ENCODE results near the gene RFX1.

The RFX1 gene

DNA sequence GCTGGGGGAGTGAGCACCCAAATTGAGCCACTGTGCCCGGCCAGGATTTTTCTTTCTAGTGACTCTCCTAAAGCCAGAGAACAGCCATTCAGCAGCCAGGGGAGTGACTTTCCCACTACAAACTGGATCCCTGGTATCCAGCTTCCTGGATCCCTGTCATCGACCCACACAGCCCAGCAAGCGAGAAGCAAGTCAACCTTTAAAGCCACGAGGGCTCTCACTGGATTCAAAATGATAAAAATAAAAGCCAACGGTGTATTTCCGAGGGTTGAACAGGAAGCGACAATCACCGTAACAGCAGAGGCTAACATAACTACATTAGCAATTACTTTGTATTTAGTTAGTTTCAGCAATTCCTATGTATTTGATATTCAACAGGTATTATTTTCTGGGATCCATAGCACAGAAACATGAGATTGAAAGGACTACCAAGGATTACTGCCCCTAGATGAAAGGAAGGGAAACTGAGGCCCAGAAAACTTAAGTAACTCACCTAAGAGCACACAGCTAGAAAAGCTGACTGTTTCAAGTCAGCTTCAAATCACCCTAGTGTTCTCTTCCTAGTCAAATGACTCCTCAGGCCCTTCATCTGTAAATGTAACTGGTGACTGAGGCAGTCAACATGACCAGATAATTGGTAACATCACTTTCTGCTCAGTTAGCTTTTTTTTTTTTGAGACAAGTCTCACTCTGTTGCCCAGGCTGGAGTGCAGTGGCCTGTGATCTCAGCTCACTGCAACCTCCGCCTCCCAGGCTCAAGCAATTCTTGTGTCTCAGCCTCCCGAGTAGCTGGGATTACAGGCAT is 2.7 kb downstream of the RFX1 start:
- H3K4me3 ChIP-seq (ENCODE audit: control insufficient read depth, low read depth, low read length): no peak overlapping the region
- TF ChIP-seq CTCF (IDR thresholded peaks at IDR 0.05; ENCODE audit: control insufficient read depth, insufficient read depth, low read depth, low read length, missing control alignments): no peak
- DNase-seq (ENCODE audit: low read depth): no peak

DNA sequence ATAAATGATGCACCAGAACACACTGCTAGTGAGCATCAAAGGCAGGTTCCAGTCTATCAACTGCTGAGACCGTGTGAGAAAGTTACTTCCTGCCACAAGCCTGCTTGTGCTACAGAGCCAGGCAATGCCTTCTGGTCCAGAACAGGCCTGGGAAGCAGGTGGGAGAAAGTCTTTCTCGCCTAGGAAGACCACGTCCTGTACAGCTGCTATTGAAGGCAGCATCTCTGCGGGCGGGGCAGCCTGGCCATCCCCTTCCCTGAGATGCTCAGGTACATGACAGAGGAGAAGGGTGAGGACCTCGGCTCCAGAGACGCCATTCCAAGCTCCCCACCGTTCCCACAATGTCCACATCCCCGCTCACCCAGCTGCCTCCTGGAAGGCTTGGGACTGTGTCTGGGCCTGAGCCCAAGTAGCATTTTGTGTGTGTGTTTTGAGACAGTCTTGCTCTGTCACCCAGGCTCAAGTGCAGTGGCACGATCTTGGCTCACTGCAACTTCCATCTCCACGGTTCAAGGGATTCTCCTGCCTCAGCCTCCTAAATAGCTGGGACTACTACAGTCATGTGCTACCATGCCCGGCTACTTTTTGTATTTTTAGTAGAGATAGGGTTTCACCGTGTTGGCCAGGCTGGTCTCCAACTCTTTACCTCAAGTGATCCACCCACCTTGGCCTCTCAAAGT is 3.4 kb downstream of the RFX1 start:
- no peak for TF ChIP-seq CTCF (IDR thresholded peaks at IDR 0.05; ENCODE audit: control insufficient read depth, insufficient read depth, low read depth, low read length, missing control alignments)
- no peak for DNase-seq (ENCODE audit: low read depth)
- no peak overlapping the region for H3K4me3 ChIP-seq (ENCODE audit: control insufficient read depth, low read depth, low read length)

DNA sequence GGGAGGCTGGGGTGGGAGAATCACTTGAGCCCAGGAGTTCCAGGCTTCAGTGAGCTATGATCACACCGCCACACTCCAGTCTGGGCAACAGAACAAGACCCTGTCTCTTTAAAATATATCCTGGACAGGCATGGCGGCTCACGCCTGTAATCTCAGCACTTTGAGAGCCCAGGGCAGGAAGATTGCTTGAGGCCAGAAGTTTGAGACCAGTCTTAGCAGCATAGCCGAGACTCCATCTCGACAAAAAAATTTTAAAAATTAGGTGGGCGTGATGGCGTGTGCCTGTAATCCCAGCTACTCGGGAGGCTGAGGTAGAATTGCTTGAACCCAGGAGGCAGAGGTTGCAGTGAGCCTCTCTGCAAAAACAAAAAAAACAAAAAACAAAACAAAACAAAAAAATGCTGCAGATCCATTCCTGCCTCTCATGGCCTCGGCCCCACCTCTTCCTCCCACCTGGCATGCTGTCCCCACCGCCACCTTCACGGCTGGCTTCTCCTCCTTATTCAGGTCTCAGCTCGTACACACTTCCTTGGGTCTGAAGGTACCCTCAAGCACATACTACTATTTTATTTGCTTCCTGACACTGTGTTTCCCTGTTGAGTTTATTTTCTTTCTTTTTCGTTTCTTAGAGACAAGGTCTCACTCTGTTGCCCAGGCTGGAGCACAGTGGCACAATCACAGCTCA is 5.3 kb downstream of the RFX1 start:
- DNase-seq (ENCODE audit: low read depth): no peak
- H3K4me3 ChIP-seq (ENCODE audit: control insufficient read depth, low read depth, low read length): no peak overlapping the region
- TF ChIP-seq CTCF (IDR thresholded peaks at IDR 0.05; ENCODE audit: control insufficient read depth, insufficient read depth, low read depth, low read length, missing control alignments): no peak

- H3K4me3 ChIP-seq (ENCODE audit: control insufficient read depth, low read depth, low read length): no peak overlapping the region
- no peak for DNase-seq (ENCODE audit: low read depth)
- no peak for TF ChIP-seq CTCF (IDR thresholded peaks at IDR 0.05; ENCODE audit: control insufficient read depth, insufficient read depth, low read depth, low read length, missing control alignments)
These were observed 7.0 kb downstream of the RFX1 start for GRCh38 chr19:13999085-13999484.

GRCh38 chr19:13998426-13998825 is 7.7 kb downstream of the RFX1 start:
- no peak for DNase-seq (ENCODE audit: low read depth)
- no peak for TF ChIP-seq CTCF (IDR thresholded peaks at IDR 0.05; ENCODE audit: control insufficient read depth, insufficient read depth, low read depth, low read length, missing control alignments)
- H3K4me3 ChIP-seq (ENCODE audit: control insufficient read depth, low read depth, low read length): no peak overlapping the region

DNA sequence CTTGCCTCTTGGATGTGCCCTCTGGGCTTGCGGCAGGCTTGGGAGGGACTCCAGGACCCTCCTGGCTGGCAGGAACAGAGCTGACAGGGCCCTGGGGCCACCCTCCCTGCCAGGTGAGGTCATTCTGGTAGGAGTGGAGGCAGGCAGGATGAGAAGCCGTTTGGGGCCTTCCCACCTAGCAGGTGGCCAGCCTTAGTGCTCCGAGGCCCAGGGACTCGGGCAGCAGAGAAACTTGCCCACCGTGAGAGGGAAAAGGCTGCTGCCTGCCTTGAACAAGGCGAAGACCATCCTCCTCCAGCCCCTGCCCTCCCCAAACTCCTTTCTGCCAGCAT is 8.5 kb downstream of the RFX1 start:
- H3K4me3 ChIP-seq (ENCODE audit: control insufficient read depth, low read depth, low read length): no peak overlapping the region
- DNase-seq (ENCODE audit: low read depth): no peak
- no peak for TF ChIP-seq CTCF (IDR thresholded peaks at IDR 0.05; ENCODE audit: control insufficient read depth, insufficient read depth, low read depth, low read length, missing control alignments)

All from AG09309 (cell line).